Brain pericyte (primary cell): ENCODE results near the gene LRRC72.
"Not testable (repeated sequence)": the region's sequence is repeated elsewhere in the genome, so short reads cannot be mapped to it uniquely, and the experiment has no call there.

Experiments
- DNase-seq: peaks from one replicate; pipeline ENCODE4 v3.0.0-alpha.2; 2012; ENCODE audit warnings: low read depth, low spot score

The LRRC72 gene

GRCh38 chr7:16526742-16527540 is at the start of gene LRRC72:
Gene LRRC72 (plus strand): TSS chr7:16526825. CDS start chr7:16526953, 128 bp downstream.
- DNase-seq = no peak

DNA sequence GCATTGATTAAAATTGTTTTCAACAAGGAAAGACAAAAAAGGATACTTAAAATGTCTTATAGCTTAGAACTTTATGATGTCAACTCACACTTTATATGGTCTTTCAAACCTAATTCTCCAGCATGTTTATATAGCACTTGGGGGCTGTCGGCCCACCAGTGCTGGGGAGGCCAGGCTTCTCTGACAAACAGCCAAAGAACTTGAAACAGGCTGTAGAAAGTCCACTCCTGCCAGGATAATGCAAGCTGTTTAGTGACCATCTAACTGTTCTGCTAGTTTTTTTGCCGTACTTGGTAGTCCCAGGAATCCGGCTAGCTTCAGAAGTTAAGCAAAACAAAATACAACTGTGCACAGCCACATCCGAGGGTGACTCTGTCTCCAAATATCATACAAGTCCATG is 47.5 kb upstream of the LRRC72 start:
- DNase-seq = no peak

DNA sequence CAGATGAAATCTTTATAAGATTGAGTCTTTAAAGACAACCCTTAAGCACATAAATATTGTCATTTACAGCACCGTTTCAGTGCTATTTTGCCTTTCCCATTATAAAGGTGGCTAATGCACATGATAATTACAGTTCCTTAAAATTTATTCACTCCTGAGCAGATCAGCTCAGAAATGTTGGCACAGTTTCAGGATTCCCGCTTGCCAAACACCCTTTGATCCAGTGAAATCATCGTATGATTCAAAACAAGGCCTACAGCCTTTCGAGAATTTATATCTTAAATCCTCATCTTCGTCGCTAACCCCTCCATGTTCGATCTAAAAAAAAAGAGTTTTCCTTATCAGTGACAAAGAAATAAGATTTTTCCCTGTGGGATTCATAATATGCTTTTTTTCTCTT is 47.0 kb upstream of the LRRC72 start:
- no peak for DNase-seq

GRCh38 chr7:16484453-16485158 is 42.0 kb upstream of the LRRC72 start:
- no peak for DNase-seq

DNA sequence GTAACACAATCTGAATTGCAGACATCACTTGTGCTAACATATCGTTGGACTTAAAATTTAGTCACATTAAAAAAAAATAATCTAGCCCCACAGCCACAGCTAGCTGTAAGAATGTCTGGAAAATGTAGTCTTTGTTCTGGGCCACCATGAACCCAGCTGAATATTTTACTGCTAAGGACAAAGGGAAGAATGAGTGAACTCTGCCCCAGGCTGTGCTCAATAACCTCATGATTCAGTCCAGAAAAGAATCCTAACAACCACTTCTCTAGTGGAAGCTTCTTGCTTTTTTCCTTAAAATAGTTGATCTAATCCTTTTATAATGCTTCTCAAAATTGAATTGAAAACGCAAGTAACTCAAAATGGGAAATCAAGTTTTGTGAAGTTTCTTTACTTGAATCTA is 35.5 kb upstream of the LRRC72 start:
- no peak for DNase-seq

- peak; percentile 13 for DNase-seq
Measured at GRCh38 chr7:16492513-16493062, 34.0 kb upstream of the LRRC72 start.

GRCh38 chr7:16493266-16493665 is 33.4 kb upstream of the LRRC72 start:
- DNase-seq = no peak

DNA sequence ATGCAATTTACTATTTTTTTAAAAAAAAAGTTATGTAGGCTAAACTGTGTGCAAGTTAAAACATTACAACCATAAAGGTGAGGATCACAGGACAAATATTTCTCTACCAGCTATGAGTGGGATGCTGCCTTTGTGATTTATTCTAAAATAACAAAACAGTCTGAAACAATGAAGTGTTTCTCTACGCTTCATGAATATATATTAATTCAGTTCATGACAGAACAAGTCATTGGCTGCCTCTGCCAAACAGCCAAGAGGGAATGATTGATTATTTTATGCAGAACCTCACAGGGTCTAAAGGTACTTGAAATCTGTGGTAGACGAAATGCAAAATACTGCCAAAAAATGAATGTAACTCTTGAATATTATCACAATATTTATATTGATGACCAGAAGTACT is 32.1 kb upstream of the LRRC72 start:
- no peak for DNase-seq

DNA sequence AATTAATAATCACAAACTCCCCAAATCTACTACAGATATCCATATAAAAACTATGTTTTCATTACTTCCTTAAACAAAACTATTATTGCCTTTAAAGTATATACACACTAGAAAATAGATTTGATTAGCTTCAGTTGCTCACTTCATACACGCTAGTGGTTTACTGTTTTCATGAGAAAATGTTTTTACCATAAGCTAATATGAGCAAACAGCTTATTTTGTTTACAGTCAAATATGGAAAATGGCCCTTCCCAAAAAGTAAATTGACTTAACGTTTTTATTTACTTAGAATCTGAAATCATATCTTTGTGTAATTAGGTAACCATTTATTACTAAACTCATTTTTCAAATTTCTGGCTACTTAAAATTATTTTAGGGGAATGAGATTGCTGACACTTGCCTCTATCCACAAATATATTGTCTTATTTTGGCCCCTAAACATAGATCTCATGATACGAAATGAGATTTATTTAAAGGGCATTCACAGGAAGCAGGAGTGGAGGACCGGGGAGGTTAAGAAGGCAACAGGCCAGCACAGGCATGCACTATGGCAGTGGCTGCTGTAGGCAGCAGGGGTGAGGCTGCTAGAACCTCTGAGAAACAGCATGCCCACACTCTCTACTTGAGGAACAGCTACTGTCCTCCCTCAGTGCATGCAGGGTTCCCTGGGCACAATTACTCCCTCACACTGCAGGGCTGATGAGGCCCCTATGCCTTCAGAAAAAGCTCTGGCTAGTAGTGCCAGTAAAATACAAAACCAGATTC is 31.5 kb upstream of the LRRC72 start:
- no peak for DNase-seq

DNA sequence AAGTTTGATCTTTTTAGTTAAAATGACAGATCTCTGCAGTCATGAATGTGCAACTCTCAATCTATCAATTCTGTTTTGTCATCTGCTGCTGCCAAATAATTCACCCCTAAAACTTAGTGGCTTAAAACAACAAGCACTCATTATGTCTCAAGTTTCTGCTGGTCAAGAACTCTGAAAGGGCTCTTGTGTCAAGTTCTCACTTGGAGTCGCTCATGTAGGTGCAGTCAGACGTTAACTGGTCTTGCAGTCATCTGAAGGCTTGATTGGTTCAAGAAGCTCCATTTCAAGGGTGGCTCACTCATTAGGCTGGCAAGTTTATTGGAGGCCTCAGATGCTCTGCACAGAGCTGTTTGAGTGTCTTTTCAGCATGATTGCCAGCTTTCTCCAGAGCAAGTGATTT is 28.5 kb upstream of the LRRC72 start:
- no peak for DNase-seq

DNA sequence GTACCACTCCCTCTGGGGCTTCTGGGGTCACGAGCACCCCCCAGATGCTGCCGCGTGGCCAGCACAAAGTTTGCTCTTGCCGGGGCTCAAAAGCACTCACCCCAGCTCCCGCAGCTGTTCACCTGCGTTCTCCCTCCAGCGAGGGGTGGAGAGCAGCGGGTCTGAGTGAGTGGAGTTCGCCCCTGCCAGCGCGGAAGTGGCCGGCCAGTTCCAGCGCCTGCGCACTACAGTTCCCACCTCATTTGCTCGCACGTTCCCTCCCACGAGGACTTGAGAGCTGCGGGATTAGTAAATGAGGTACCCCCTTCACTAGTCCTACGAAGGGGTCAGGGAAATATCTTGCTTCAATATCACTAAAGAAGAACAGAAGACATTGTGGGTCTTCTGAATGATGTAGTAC is 24.3 kb upstream of the LRRC72 start:
- DNase-seq = no peak

- peak; percentile 63 for DNase-seq
Measured at GRCh38 chr7:16504019-16504418, 22.6 kb upstream of the LRRC72 start.

GRCh38 chr7:16506422-16506821 is 20.2 kb upstream of the LRRC72 start:
- DNase-seq = not testable (repeated sequence)

DNA sequence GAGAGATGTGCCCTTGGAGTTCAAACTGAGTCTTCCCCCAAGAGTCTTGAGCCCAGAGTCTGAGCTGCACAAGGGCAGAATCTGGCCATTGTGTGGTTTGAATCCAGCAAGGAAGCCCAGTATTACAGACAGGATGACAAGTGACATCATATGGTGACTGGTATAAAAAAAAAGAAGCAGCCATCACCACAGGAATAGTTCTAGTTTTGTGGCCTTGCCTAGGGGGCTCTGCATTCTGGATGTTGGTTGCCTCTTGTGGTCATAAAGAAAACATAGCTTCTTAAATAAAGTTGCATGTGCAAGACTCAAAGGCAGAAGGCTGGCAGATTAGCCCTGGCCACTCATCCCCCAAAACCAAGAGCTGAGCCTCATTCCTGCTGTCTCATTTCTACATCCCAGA is 16.8 kb upstream of the LRRC72 start:
- DNase-seq = no peak

- DNase-seq = no peak
Measured at GRCh38 chr7:16511314-16511713, 15.3 kb upstream of the LRRC72 start.

DNA sequence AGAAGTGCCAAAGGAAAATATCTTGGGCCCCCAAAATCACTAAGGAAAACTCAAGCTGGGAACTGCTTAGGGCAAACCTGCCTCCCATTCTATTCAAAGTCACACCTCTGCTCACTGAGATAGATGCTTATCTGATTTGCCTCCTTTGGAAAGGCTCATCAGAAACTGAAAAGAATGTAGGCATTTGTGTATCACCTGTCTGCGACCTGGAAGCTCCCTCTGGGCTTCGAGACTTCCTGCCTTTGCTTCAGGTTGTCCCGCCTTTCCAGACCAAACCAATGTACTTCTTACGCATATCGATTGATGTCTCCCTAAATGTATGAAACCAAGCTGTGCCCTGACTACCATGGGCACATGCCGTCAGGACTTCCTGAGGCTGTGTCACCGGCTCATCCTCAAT is 14.5 kb upstream of the LRRC72 start:
- DNase-seq = no peak

DNA sequence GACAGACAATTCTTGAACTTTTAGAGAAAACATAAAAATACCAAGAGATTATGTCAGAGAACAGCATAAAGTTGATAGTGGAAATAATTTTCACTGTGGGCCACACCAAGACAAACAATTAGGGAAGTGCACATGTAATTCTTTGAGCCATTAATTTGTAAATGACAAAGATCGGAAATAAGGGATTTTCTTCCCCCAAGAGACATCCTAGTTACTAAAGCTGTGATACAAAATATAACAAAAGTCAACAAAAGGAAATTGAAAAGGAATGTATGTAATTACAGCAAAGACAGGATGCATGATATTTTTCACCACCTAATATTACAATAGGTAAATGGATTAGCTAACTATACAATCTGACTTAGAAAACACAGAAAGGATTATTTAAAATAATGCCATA is 12.4 kb upstream of the LRRC72 start:
- no peak for DNase-seq

DNA sequence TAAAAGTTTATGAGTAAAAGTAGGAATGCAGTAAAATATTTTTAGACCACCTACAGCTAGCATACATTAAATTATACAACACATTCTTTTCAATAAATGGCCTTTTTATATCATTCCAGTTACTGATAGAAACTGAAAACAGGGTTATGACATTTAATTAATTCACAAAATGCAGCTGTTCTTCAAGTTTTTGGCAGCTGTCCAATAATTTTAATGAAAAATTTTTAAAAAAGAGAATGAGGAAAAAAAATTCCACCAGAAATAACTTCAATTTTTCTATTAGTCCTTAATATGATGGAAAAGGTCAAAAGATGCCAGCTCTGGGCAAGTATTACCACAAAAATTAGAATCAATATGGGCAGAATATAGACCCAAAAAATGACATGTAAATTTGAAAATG is 11.9 kb upstream of the LRRC72 start:
- no peak for DNase-seq

- DNase-seq = no peak
Measured at GRCh38 chr7:16515785-16516685, 10.6 kb upstream of the LRRC72 start.

GRCh38 chr7:16519985-16520384 is 6.6 kb upstream of the LRRC72 start:
- not testable (repeated sequence) for DNase-seq

DNA sequence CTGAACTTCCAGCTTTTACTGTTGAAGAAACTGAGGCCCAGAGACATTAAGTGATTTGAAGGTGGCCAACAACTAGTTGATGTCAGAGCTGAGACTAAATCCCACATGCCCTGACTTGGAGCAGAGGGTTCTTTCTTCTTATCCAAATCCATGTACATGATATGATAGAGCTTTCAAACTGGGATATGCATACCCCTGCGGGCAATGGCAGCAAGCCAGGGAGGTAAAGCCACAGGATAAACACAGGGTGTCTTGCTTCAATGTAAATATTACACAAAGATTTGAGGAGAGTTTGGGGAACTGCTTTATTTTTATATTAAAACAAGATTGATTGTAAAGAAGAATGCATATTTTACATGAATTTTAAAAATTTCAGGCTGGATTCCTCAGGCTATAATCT is 2.3 kb upstream of the LRRC72 start:
- no peak for DNase-seq
